PC-3 (cell line): Measurements from ENCODE around the gene NEMP2.

Experiments
- CTCF ChIP-seq: fragments of 300-600 bp; sonication (generic); conservative IDR thresholded peaks from 2 replicates; pipeline ENCODE4 v1.5.1; 2017; ENCODE audit warnings: antibody characterized with exemption, low read depth, mild to moderate bottlenecking, low read length
- EZH2 ChIP-seq: fragments of 300-600 bp; sonication (generic); IDR thresholded peaks from one replicate; pipeline ENCODE4 v1.6.1; 2017; ENCODE audit warnings: antibody characterized with exemption, mild to moderate bottlenecking, low read length; ENCODE audit not compliant: unreplicated experiment
- EZH2phosphoT487 ChIP-seq: fragments of 300-600 bp; sonication (generic); IDR thresholded peaks from 2 replicates; pipeline ENCODE4 v1.6.1; 2018; ENCODE audit warnings: mild to moderate bottlenecking, antibody characterized with exemption, low read length, borderline replicate concordance

GRCh38 chr2:190572246-190572645 lies 37.7 kb upstream of the NEMP2 start:
- TF ChIP-seq CTCF (no peak), EZH2phosphoT487 (no peak), EZH2 (no peak)
